GM12875 (cell line): ENCODE results near the gene TMEM81.

Experiments
- H3K4me3 ChIP-seq: one replicate; pipeline ENCODE4 v1.5.1; 2011; ENCODE audit warnings: low read depth, low read length, control low read depth
- CTCF ChIP-seq: IDR thresholded peaks from 2 replicates; pipeline ENCODE4 v1.5.1; 2011; ENCODE audit warnings: low read depth, mild to moderate bottlenecking, control low read depth, inconsistent platforms, low read length, moderate library complexity, borderline replicate concordance; ENCODE audit not compliant: insufficient read depth

The TMEM81 gene

GRCh38 chr1:205066141-205066818 is 18.0 kb downstream of the TMEM81 start:
- TF ChIP-seq CTCF: no peak

GRCh38 chr1:205065666-205066065 is 18.6 kb downstream of the TMEM81 start:
- no peak overlapping the region for H3K4me3 ChIP-seq
- no peak for TF ChIP-seq CTCF

More at GRCh38 chr1:205066141-205066818, 18.0 kb downstream of the TMEM81 start:
- no peak overlapping the region for H3K4me3 ChIP-seq

- TF ChIP-seq CTCF: no peak
- H3K4me3 ChIP-seq: no peak overlapping the region
Observed at GRCh38 chr1:205064741-205065316, 19.4 kb downstream of the TMEM81 start.

GRCh38 chr1:205064301-205064700 is 20.0 kb downstream of the TMEM81 start:
- no peak overlapping the region for H3K4me3 ChIP-seq
- TF ChIP-seq CTCF: no peak

- no peak for TF ChIP-seq CTCF
- H3K4me3 ChIP-seq: no peak overlapping the region
Observed at GRCh38 chr1:205062895-205063294, 21.4 kb downstream of the TMEM81 start.

- no peak for TF ChIP-seq CTCF
- no peak overlapping the region for H3K4me3 ChIP-seq
Observed at GRCh38 chr1:205062319-205062718, 21.9 kb downstream of the TMEM81 start.

GRCh38 chr1:205061665-205062069 is 22.6 kb downstream of the TMEM81 start:
- peak; percentile 87 for TF ChIP-seq CTCF
- H3K4me3 ChIP-seq: no peak overlapping the region
